HUES48 (cell line): Measurements from ENCODE around the gene SPC25.
A peak's percentile ranks its signal among the peaks of the same experiment; 100 is the strongest.
"Not testable (repeated sequence)": the region's sequence is repeated elsewhere in the genome, so short reads cannot be mapped to it uniquely, and the experiment has no call there.

Experiments used
- H3K27ac ChIP-seq: one replicate; pipeline ENCODE4 v1.7.0; 2013; ENCODE audit warnings: low read depth, low read length, inconsistent platforms
- H3K27me3 ChIP-seq: 2 replicates; pipeline ENCODE4 v1.6.1; 2013; ENCODE audit warnings: mild to moderate bottlenecking, low read length; ENCODE audit not compliant: control insufficient read depth, insufficient read depth
- H3K36me3 ChIP-seq: 2 replicates; pipeline ENCODE4 v1.6.1; 2013; ENCODE audit warnings: low read length; ENCODE audit not compliant: control insufficient read depth, insufficient read depth
- H3K4me1 ChIP-seq: 2 replicates; pipeline ENCODE4 v1.6.1; 2013; ENCODE audit warnings: mild to moderate bottlenecking, low read length; ENCODE audit not compliant: control insufficient read depth, insufficient read depth
- H3K4me3 ChIP-seq: 2 replicates; pipeline ENCODE4 v1.5.1; 2013; ENCODE audit warnings: mild to moderate bottlenecking, low read depth, low read length
- H3K9ac ChIP-seq: 2 replicates; pipeline ENCODE4 v1.6.1; 2013; ENCODE audit warnings: mild to moderate bottlenecking, low read depth, low read length, moderate library complexity
- H3K9me3 ChIP-seq: 2 replicates; pipeline ENCODE4 v1.6.1; 2013; ENCODE audit warnings: low read length; ENCODE audit not compliant: control insufficient read depth, insufficient read depth

Gene SPC25

DNA sequence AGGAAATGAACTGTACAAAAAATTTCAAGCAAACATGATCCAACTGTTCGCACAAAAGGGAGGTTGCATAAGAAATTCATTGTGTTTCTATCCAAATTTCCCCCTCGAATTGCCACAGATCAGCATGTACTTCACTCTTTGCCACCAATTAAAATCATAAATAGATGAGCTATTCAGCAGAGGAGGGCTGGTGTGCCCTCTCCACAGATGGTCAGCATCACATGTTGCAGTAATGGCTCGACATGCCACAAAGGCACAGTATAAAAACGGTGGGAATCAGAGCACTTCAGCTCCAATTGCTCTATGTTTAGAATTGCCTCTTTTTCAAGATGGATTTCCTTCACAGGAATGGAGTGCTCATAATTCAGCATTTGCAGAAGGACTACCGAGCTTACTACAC lies 10.8 kb upstream of the SPC25 start, which contains the start of gene G6PC2:
Gene G6PC2, plus strand, starts transcription at position 289 of the 400 bp plus-strand sequence. Its CDS starts 41 bp downstream, at position 330.
- no peaks in the 10 kb centered on the region for H3K27me3 ChIP-seq
- H3K27ac ChIP-seq = no peak within 1 kb of the TSS
- no peak within 1 kb of the TSS for H3K4me3 ChIP-seq
- H3K9me3 ChIP-seq = no peaks in the 10 kb centered on the region
- no peak within 1 kb of the TSS for H3K9ac ChIP-seq
- H3K36me3 ChIP-seq = no peaks in the 10 kb centered on the region
- peaks cover 7% of the 10 kb centered on the region; the same call in 1 of the 2 replicates for H3K4me1 ChIP-seq

DNA sequence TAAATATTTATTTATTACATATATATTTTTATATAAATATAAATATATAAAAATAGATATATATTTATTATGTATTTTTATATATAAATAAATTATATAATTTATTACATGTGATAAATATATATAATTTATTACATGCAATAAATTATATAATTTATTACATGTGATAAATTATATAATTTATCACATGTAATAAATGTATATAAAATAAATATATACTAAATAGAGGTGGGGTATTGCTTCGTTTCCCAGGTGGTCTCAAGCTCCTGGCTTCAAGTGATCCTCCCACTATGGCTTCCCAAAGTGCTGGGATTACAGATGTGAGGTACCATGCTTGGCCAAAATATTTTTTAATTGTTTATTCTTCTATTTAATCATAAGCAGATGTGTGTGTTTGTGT lies 7.2 kb upstream of the SPC25 start:
- Histone ChIP-seq H3K9ac (no peak overlapping the region), H3K4me1 (no peaks in the 10 kb centered on the region), H3K4me3 (no peak overlapping the region), H3K27me3 (no peaks in the 10 kb centered on the region), H3K36me3 (no peaks in the 10 kb centered on the region), H3K9me3 (no peaks in the 10 kb centered on the region), H3K27ac (no peak overlapping the region)

DNA sequence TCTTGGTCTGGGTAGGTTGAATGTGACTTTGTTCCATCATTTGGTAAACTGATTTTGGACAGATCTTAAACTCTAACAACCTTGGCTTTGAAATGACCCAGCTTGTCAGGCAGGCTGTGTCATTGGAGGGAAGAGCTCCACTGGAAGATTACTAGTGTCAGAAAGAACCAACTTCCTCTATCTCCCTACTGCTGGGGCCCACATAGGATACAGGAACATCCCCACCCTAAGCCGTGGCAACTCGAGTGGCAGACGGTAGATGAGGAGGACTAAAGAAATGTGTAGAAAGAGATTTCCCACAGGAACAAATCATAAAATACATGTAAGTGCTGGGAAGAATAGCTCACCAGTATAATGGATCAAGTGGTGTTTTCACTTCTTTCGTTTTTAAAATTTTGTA lies 6.6 kb upstream of the SPC25 start:
- Histone ChIP-seq H3K4me1 (no peaks in the 10 kb centered on the region), H3K4me3 (no peak overlapping the region), H3K27me3 (no peaks in the 10 kb centered on the region), H3K27ac (no peak overlapping the region), H3K9ac (no peak overlapping the region), H3K36me3 (no peaks in the 10 kb centered on the region), H3K9me3 (no peaks in the 10 kb centered on the region)

DNA sequence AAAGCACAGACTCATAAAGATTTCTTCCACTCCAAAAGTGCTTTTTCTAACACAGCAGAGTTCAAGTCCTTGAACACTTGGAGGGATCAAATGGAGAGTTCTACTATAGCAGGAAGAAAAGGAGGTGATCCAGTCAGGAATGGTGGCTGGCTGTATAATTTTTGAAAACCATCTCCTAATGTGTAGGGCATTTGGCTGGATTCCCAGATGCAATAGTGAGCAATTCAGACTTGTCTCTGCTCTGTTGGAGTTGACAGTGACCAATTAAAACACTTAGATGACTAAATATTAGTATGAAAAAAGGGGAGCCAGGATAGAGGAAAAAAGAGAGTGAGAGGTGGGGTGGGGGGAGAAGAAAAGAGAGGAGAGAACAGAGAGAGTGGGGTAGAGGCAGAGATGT lies 5.5 kb upstream of the SPC25 start:
- Histone ChIP-seq H3K27ac (no peak overlapping the region), H3K27me3 (peaks cover 3% of the 10 kb centered on the region; the same call in 1 of the 2 replicates), H3K4me3 (no peak overlapping the region), H3K4me1 (peaks cover under 1% of the 10 kb centered on the region; the same call in 1 of the 2 replicates), H3K9me3 (no peaks in the 10 kb centered on the region), H3K36me3 (no peaks in the 10 kb centered on the region), H3K9ac (no peak overlapping the region)

DNA sequence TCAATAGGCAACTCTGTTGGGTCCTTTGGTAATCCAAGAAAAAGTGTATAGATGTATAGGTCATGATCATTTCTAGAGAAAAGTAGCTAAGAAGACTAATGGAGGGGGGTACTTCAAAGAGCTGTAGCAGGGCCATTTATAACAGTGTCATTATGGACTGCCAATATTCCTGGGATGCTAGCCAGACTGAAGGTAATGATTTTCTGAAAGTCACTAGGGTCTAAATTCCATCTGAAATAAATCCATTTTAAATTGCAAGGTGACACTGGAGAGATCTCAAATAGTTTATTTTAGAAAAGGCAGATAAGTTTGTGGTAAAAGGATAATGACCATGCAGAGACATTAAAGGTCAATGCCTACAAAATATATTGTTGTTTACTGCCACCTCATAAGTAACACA lies 4.5 kb upstream of the SPC25 start:
- peaks cover 3% of the 10 kb centered on the region; the same call in 1 of the 2 replicates for H3K27me3 ChIP-seq
- H3K4me3 ChIP-seq = no peak overlapping the region
- H3K4me1 ChIP-seq = peaks cover 4% of the 10 kb centered on the region; the same call in 1 of the 2 replicates
- H3K27ac ChIP-seq = no peak overlapping the region
- no peaks in the 10 kb centered on the region for H3K36me3 ChIP-seq
- no peak overlapping the region for H3K9ac ChIP-seq
- no peaks in the 10 kb centered on the region for H3K9me3 ChIP-seq

DNA sequence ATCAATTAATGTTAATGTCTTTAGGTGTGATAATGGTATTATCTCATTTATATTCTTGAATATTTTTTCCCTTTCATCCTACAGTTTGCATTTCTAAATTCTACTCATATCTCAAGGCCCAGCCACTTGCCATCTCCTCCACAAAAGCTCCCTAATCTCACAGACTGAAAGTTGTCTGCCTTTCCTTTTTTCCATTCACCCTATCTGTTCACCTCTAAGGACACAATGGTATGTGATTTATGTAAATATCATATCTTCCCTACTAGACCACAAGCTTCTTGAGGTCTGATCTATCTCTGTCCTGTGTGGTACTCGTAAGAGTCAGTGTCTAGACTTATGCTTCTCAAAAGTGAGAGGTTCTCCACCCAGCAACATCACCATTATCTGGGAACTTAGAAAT lies 3.9 kb upstream of the SPC25 start:
- Histone ChIP-seq H3K27me3 (peaks cover 3% of the 10 kb centered on the region; the same call in 1 of the 2 replicates), H3K9ac (no peak overlapping the region), H3K9me3 (no peaks in the 10 kb centered on the region), H3K4me1 (peaks cover 9% of the 10 kb centered on the region), H3K4me3 (no peak overlapping the region), H3K36me3 (no peaks in the 10 kb centered on the region), H3K27ac (no peak overlapping the region)

DNA sequence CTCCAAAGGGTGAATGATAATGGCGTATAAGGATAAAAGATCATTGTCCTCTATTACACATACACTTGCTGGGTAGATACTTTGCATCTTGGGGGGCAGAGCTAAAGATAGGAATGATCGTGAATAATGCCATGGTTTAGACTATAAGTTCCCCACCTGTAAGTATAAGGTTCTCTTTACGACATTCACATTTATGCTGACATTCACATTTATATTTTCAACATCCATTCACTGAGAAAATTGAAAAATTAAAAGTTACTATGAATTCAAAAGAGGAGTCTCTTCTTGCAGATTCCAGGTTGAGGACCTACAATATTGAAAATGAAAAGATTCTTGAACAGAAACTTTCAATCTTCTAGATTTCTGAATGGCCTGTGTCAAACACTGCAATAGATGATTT lies 2.1 kb upstream of the SPC25 start:
- no peak overlapping the region for H3K9ac ChIP-seq
- H3K4me3 ChIP-seq = no peak overlapping the region
- no peak overlapping the region for H3K27ac ChIP-seq
- peaks cover 10% of the 10 kb centered on the region for H3K4me1 ChIP-seq
- H3K9me3 ChIP-seq = no peaks in the 10 kb centered on the region
- peaks cover 12% of the 10 kb centered on the region for H3K36me3 ChIP-seq
- H3K27me3 ChIP-seq = peaks cover 3% of the 10 kb centered on the region; the same call in 1 of the 2 replicates

DNA sequence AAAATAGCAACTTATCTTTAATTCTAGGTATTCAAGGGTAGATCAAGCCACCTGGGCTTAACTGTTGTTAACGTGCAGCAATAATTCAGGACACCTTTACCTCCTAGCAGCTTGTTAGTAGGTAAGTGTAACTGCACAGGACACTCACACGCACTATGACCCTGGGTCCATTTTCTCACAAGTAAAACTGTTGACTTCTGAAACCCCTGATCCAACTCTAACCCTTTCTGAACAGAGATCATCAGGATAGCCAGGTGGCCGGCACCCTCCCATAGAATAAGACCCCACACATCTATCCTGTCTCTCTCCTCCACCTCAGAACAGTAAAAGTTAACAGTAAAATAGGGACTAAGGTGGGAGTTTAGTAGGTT lies 610 bp downstream of the SPC25 start:
- Histone ChIP-seq H3K27me3 (peaks cover 3% of the 10 kb centered on the region; the same call in 1 of the 2 replicates), H3K9me3 (no peaks in the 10 kb centered on the region), H3K27ac (no peak overlapping the region), H3K4me3 (peak overlapping the region; percentile 84), H3K4me1 (peaks cover 10% of the 10 kb centered on the region), H3K9ac (peak overlapping the region; percentile 58; the same call in 1 of the 2 replicates), H3K36me3 (peaks cover 29% of the 10 kb centered on the region)

DNA sequence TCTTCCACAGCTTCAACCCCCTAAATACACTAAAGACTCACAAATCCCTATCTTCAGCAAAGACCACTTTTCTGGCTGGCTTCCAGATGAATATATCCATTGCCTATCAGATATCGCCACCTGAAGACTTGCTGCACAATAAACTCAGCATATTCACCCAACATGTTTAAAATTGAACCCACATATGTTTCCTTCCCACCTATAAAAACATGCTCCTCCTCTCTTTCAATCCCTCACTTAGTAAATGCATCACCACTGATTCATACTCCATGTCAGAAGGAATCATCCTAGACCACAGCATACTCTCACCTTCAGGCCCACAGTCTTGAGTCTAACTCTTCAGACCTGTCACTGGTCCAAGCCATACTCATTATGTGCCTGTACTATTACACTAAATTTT lies 5.3 kb downstream of the SPC25 start:
- no peaks in the 10 kb centered on the region for H3K27me3 ChIP-seq
- no peak overlapping the region for H3K27ac ChIP-seq
- H3K4me1 ChIP-seq = peaks cover 6% of the 10 kb centered on the region; the same call in 1 of the 2 replicates
- H3K36me3 ChIP-seq = peaks cover 37% of the 10 kb centered on the region
- no peak overlapping the region for H3K9ac ChIP-seq
- H3K9me3 ChIP-seq = no peaks in the 10 kb centered on the region
- H3K4me3 ChIP-seq = no peak overlapping the region

DNA sequence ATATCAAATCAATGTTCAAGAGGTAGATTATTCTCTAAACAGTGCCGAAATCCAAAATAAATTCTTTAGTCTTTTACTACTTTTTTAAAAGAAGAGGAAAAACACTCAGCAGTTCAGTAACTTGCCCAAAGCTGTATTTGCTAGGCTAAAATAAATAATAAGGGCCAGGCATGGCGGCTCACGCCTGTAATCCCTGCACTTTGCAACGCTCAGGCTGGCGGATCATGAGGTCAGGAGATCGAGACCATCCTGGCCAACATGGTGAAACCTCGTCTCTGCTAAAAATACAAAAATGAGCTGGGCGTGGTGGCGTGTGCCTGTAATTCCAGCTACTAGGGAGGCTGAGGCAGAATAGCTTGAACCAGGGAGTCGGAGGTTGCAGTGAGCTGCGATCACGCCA lies 8.1 kb downstream of the SPC25 start:
- peaks cover 25% of the 10 kb centered on the region for H3K36me3 ChIP-seq
- H3K27me3 ChIP-seq, H3K9ac ChIP-seq, H3K9me3 ChIP-seq, H3K4me3 ChIP-seq, H3K27ac ChIP-seq, H3K4me1 ChIP-seq: not testable (repeated sequence)

DNA sequence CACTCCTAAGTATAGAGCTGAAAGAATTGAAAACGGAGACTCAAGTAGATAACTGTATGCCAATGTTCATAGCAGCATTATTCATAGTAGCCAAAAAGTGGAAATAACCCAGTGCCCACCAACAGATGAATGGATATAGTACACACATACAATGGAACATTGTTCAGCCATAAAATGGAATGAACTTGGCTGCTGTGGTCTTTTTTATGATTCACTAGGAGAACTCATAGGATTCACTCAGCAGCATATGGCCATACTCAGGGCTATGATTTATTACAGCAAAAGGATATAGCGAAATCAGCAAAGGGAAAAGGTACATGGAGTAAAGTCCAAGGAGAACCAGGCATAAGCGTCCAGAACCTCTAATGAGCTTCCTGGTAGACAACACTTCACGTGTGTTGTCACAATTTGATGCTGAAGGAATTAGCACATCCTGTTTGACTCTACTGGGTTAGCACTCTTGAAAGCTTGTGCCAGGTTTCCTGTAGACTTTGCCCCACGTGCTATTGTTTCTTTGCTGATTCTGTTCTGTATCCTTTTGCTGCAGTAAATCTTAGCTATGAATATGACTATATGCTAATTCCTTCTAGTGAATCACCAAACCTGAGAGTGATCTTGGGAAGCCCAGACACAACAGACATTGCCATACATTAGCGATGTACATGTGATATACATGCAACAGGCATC lies 15.7 kb downstream of the SPC25 start:
- Histone ChIP-seq H3K9me3 (no peaks in the 10 kb centered on the region), H3K36me3 (peaks cover 44% of the 10 kb centered on the region), H3K4me3 (no peak overlapping the region), H3K9ac (no peak overlapping the region), H3K27ac (no peak overlapping the region), H3K27me3 (no peaks in the 10 kb centered on the region), H3K4me1 (peaks cover 14% of the 10 kb centered on the region; the same call in 1 of the 2 replicates)
